ENCODE results near the gene ABCB4.

DNA sequence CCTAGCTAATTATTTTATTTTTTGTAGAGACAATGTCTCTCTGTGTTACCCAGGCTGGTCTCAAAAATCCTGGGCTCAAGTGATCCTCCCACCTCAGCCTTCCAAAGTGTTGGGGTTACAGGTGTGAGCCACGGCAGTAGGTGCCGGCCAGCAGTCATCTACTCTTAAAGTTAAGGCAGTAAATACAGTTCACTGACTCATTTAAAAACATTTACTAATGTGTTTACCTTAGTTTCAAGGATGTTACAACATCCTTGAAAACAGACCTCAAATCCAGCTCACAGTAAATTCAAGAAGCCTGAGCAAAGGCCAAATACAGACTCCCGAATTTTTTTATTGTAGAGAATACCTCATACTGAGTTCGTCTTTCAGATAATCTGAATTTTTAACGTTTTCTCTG, 29.6 kb upstream of the ABCB4 start:
- TF ChIP-seq, protein P1, sequence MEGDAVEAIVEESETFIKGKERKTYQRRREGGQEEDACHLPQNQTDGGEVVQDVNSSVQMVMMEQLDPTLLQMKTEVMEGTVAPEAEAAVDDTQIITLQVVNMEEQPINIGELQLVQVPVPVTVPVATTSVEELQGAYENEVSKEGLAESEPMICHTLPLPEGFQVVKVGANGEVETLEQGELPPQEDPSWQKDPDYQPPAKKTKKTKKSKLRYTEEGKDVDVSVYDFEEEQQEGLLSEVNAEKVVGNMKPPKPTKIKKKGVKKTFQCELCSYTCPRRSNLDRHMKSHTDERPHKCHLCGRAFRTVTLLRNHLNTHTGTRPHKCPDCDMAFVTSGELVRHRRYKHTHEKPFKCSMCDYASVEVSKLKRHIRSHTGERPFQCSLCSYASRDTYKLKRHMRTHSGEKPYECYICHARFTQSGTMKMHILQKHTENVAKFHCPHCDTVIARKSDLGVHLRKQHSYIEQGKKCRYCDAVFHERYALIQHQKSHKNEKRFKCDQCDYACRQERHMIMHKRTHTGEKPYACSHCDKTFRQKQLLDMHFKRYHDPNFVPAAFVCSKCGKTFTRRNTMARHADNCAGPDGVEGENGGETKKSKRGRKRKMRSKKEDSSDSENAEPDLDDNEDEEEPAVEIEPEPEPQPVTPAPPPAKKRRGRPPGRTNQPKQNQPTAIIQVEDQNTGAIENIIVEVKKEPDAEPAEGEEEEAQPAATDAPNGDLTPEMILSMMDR (IDR thresholded peaks at IDR 0.05): no peak
- no peak for TF ChIP-seq POLR2A (IDR thresholded peaks at IDR 0.05)

Measured in testis (tissue), 2 donors.